HG02970 (cell line): ENCODE results near the gene ABHD10.
"Not testable (repeated sequence)": the region's sequence is repeated elsewhere in the genome, so short reads cannot be mapped to it uniquely, and the experiment has no call there.

Experiments
- ATAC-seq: cut with Tn5 transposase; IDR thresholded peaks from one replicate; pipeline ENCODE4 v1.9.1; 2021; ENCODE audit warnings: mild to moderate bottlenecking, moderate library complexity, moderate number of reproducible peaks; ENCODE audit not compliant: unreplicated experiment, low FRiP score

The ABHD10 gene

DNA sequence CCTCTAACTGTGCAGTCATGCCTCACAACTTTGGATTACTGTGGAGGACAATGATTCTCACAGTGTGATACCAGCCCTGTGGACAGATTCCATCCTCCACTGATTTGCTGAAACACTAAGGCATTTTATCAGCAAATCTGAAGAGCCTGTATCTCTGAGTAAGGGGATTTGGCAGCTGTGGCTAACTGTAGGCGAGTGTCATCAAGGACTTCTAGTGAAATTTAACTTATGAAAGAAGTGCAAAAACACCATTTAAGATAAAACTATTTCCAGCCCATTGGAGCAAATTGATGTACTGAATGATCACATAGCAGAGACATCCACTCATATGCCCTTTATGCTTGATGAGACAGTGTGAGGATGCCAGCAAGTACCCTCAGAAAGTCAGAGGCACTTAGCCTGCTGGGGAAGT, 41.9 kb downstream of the ABHD10 start:
- ATAC-seq, result no peak

- ATAC-seq, result no peak
These were observed 48.3 kb downstream of the ABHD10 start for GRCh38 chr3:112027142-112027541.

GRCh38 chr3:112027826-112028225, 49.0 kb downstream of the ABHD10 start:
- no peak for ATAC-seq

DNA sequence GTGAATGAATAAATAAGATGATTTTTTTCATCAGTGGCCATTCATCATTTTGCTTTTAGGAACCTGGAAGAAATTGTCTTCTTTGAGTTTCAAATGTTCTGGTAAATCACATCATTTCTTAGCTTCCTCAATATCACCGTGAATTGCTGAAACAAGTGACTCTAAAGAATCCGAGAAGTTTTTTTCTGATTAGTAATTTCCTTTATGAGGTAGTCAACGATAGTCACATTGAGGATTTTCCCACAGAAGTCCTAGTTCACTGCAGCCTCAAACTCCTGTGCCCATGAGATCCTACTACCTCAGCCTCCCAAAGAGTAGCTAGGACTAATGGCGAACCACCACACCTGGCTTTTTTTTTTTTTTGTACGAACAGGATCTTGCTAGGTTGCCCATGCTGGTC, 52.1 kb downstream of the ABHD10 start:
- ATAC-seq, result no peak

DNA sequence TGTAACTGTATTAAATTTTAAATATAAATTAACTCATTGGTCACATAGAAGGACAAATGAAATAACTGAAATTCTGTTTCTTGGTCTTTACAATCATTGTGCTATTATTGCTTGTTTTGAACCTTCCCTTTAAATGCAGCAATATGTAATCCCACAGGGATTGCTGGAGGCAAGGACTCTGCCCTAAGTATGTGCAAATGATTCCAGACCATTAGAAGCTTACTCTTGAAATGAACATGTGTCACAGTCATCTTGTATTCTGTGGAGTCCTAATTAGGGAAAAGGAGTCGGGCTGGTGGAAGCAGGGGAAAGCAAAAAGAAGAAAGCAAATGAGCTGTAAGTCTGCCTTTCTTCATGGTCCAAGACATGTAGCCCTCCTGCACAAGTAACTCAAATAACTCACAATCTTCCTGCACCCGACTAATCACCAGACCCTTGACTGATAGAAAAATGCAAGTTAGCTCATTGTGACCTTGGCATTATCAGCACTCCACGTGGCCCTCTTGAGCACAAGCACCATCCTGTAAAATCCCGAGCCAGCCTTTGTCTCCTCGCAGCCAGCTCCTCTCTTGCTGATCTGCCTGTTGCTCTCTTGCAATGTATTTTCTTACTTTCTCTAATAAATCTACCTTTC, 53.4 kb downstream of the ABHD10 start:
- ATAC-seq, result no peak

GRCh38 chr3:112034436-112034835, 55.6 kb downstream of the ABHD10 start, which contains the start of gene TMPRSS7:
Gene TMPRSS7, plus strand, starts transcription at chr3:112034736. Its CDS starts 110 bp downstream, at chr3:112034846.
- no peak for ATAC-seq

DNA sequence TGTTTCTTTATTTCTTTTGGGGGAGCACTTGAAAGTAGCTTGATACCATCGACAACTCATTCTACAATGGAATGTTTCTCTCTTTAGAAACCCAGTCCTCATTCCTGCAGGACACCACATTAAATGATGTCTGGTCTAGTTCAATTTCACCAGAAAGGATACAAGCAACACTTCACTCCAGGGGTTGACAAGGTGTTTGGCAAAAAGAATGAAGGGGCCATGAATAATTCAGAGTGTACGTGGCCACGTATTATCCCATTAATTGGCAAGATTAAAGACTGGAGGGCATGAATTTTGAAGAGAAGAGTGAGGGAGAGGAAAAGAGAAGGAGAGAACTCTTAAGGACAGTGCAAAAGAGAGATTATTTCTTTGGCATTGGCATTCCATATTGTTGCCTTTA, 56.4 kb downstream of the ABHD10 start:
- no peak for ATAC-seq

GRCh38 chr3:112037194-112037593, 58.4 kb downstream of the ABHD10 start:
- not testable (repeated sequence) for ATAC-seq

DNA sequence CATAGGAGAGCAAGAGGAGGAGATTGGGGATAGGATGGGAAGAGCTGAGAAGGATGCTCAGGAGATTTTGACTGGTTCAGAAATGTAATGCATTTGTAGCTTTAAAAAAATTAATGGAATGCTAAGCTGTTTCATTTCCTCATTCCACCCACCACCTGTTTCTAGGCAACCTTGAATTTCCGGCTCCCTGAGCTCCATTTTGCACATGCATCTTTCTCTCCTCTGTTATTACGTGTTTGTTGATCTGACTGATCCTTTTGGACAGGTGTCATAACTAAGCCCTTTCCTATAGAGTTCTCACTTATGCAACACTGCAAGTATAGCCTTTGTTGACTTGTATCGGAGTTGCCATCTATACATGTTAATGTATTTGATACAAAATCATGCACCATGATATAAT, 60.0 kb downstream of the ABHD10 start:
- ATAC-seq, result no peak

- ATAC-seq, result no peak
These were observed 62.5 kb downstream of the ABHD10 start for GRCh38 chr3:112041321-112041720.

GRCh38 chr3:112042842-112043280, 64.0 kb downstream of the ABHD10 start:
- no peak for ATAC-seq
